Measurements from ENCODE around the gene FREM3. TPM values are rescaled to one million over a fixed set of nuclear protein-coding genes. Genes with fewer than 3 reads are reported as not detected.
"Not testable (repeated sequence)": the region's sequence is repeated elsewhere in the genome, so short reads cannot be mapped to it uniquely, and the experiment has no call there.

Gene FREM3
- polyA plus RNA-seq (2012; ENCODE audit: missing spikeins): not detected

- FAIRE-seq (no peak), DNase-seq (ENCODE audit: insufficient read length) (no peak)
- no peak for TF ChIP-seq POLR2A (IDR thresholded peaks at IDR 0.05; ENCODE audit: low read depth, low read length)
- no peak for TF ChIP-seq POLR2AphosphoS5 (IDR thresholded peaks at IDR 0.05; ENCODE audit: low read depth, low read length)
- no peak for TF ChIP-seq TAF1 (IDR thresholded peaks at IDR 0.05; ENCODE audit: borderline replicate concordance, low read depth, low read length)
Measured at GRCh38 chr4:143700416-143701352, at the start of gene FREM3. TSS of gene FREM3 (minus strand) at chr4:143700675. CDS start at chr4:143700675, 0 bp downstream.

DNA sequence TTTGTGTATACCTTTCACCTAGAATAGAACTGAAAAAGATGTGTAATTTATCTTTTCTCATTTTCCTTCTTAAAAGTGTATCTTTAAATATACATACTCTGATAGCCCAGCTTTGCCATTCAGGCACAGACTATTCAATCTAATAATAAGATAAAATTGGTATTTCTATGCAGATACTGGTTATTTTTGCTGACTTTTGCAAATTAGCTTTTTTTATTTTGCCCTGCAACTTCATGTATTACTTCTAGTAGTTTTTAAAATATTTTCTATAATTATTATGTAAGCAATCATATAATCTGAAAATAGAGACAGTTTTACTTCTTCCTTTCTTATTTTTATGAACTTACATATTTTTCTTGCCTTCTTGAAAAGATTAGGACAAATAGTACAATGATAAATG, 45.4 kb upstream of the FREM3 start:
- FAIRE-seq (no peak), DNase-seq (ENCODE audit: insufficient read length) (no peak)

GRCh38 chr4:143743591-143743990, 43.1 kb upstream of the FREM3 start:
- DNase-seq (ENCODE audit: insufficient read length) (no peak), FAIRE-seq (no peak)
- TF ChIP-seq POLR2A (IDR thresholded peaks at IDR 0.05; ENCODE audit: low read depth, low read length): no peak
- no peak for TF ChIP-seq TAF1 (IDR thresholded peaks at IDR 0.05; ENCODE audit: borderline replicate concordance, low read depth, low read length)
- no peak for TF ChIP-seq POLR2AphosphoS5 (IDR thresholded peaks at IDR 0.05; ENCODE audit: low read depth, low read length)

More for the DNA sequence above, 45.4 kb upstream of the FREM3 start:
- TF ChIP-seq POLR2A (IDR thresholded peaks at IDR 0.05; ENCODE audit: low read depth, low read length): no peak
- no peak for TF ChIP-seq TAF1 (IDR thresholded peaks at IDR 0.05; ENCODE audit: borderline replicate concordance, low read depth, low read length)
- no peak for TF ChIP-seq POLR2AphosphoS5 (IDR thresholded peaks at IDR 0.05; ENCODE audit: low read depth, low read length)

- TF ChIP-seq TAF1 (IDR thresholded peaks at IDR 0.05; ENCODE audit: borderline replicate concordance, low read depth, low read length): no peak
- TF ChIP-seq POLR2A (IDR thresholded peaks at IDR 0.05; ENCODE audit: low read depth, low read length): no peak
- TF ChIP-seq POLR2AphosphoS5 (IDR thresholded peaks at IDR 0.05; ENCODE audit: low read depth, low read length): no peak
- FAIRE-seq: no peak
- no peak for DNase-seq (ENCODE audit: insufficient read length)
Measured at GRCh38 chr4:143742834-143743233, 42.4 kb upstream of the FREM3 start.

DNA sequence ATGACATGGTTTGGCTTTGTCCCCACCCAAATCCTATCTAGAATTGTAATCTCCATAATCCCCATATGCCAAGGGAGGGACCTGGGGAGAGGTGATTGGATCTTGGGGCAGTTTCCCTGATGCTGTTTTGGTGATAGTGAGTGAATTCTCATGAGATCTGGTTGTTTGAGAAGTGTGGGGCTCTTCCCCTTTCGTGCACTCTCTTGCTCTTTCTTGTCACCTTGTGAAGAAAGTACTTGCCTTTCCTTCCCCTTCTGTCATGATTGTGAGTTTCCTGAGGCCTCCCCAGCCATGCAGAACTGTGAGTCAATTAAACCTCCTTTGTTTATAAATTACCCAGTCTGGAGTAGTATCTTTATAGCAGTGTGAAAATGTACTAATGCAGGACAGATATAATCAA, 36.4 kb upstream of the FREM3 start:
- DNase-seq (ENCODE audit: insufficient read length) (no peak), FAIRE-seq (no peak)
- no peak for TF ChIP-seq POLR2A (IDR thresholded peaks at IDR 0.05; ENCODE audit: low read depth, low read length)
- no peak for TF ChIP-seq POLR2AphosphoS5 (IDR thresholded peaks at IDR 0.05; ENCODE audit: low read depth, low read length)

GRCh38 chr4:143736061-143736460, 35.6 kb upstream of the FREM3 start:
- not testable (repeated sequence) for DNase-seq (ENCODE audit: insufficient read length); FAIRE-seq

- no peak for DNase-seq (ENCODE audit: insufficient read length)
- FAIRE-seq: no peak
- no peak for TF ChIP-seq POLR2A (IDR thresholded peaks at IDR 0.05; ENCODE audit: low read depth, low read length)
- TF ChIP-seq TAF1 (IDR thresholded peaks at IDR 0.05; ENCODE audit: borderline replicate concordance, low read depth, low read length): no peak
- no peak for TF ChIP-seq POLR2AphosphoS5 (IDR thresholded peaks at IDR 0.05; ENCODE audit: low read depth, low read length)
Measured at GRCh38 chr4:143728166-143728565, 27.7 kb upstream of the FREM3 start.

DNA sequence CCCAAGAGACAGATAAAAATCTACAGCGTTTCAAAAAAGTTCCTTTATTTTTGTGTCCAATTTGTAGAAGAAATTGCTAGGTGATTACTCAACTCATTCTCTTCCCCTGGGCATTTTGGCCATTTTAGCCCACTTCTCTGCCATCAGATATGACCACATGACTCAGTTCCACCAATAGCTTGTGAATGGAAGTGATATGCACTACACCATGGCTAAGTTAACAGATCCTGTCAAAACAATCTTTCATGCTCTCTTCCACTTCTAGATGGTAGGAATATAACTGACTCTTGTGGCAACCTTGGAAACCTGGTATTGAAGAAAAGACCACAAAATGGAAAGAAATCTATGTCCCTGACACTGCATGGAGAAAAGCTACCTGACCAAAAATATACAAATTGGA, 26.2 kb upstream of the FREM3 start:
- DNase-seq (ENCODE audit: insufficient read length): no peak
- TF ChIP-seq TAF1 (IDR thresholded peaks at IDR 0.05; ENCODE audit: borderline replicate concordance, low read depth, low read length): no peak
- TF ChIP-seq POLR2AphosphoS5 (IDR thresholded peaks at IDR 0.05; ENCODE audit: low read depth, low read length): no peak
- no peak for TF ChIP-seq POLR2A (IDR thresholded peaks at IDR 0.05; ENCODE audit: low read depth, low read length)
- no peak for FAIRE-seq

DNA sequence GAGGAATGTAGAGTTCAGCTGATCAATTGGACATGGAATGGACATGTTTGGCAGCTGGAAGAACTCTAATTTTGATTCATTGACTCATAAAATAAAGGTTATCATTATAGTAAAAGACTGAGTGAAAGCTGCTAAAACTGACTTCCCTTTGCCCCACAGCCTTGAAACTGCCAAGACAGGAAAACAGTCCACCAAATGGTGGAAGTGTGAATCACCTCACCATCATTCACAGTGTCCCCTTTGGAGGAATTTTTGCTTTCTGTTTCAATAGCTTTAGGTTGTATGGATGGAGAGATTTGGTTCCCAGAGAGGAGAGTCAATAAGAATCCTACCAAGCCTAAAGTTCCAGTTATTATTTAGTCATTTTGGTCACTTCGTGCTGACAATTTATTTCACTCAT, 20.8 kb upstream of the FREM3 start:
- TF ChIP-seq POLR2AphosphoS5 (IDR thresholded peaks at IDR 0.05; ENCODE audit: low read depth, low read length): no peak
- no peak for TF ChIP-seq POLR2A (IDR thresholded peaks at IDR 0.05; ENCODE audit: low read depth, low read length)
- TF ChIP-seq TAF1 (IDR thresholded peaks at IDR 0.05; ENCODE audit: borderline replicate concordance, low read depth, low read length): no peak
- DNase-seq (ENCODE audit: insufficient read length) (no peak), FAIRE-seq (no peak)

- not testable (repeated sequence) for FAIRE-seq; DNase-seq (ENCODE audit: insufficient read length)
Measured at GRCh38 chr4:143718748-143719147, 18.3 kb upstream of the FREM3 start.

- FAIRE-seq: no peak
- DNase-seq (ENCODE audit: insufficient read length): no peak
- TF ChIP-seq POLR2A (IDR thresholded peaks at IDR 0.05; ENCODE audit: low read depth, low read length) (no peak), POLR2AphosphoS5 (IDR thresholded peaks at IDR 0.05; ENCODE audit: low read depth, low read length) (no peak), TAF1 (IDR thresholded peaks at IDR 0.05; ENCODE audit: borderline replicate concordance, low read depth, low read length) (no peak)
Measured at GRCh38 chr4:143713955-143714625, 13.6 kb upstream of the FREM3 start.

DNA sequence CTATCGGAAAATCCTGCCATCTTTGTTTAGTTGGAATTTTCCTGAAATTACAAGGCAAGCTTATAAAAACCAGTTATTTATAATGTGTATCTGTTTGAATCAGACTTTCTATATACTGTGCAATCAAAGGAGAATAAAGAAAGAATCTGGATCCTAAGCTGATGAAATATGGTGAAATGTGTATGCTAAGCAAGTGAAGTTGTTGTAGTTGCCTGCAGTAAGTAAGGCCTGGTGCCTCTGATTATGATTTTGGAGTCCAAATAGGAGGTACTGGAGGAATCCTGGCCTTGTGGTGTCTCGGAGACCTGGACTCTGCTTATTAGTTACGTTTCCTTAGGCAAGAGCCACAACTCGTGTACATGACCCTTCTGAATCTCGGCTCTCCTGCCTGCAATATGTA, 13.1 kb upstream of the FREM3 start:
- TF ChIP-seq TAF1 (IDR thresholded peaks at IDR 0.05; ENCODE audit: borderline replicate concordance, low read depth, low read length) (no peak), POLR2AphosphoS5 (IDR thresholded peaks at IDR 0.05; ENCODE audit: low read depth, low read length) (no peak), POLR2A (IDR thresholded peaks at IDR 0.05; ENCODE audit: low read depth, low read length) (no peak)
- no peak for FAIRE-seq

More for the DNA sequence above, 13.1 kb upstream of the FREM3 start:
- DNase-seq (ENCODE audit: insufficient read length): no peak

Measured in GM12892 (cell line).